HG03064 (cell line): ENCODE measurements around the gene TEAD1.

Experiments used
- ATAC-seq: cut with Tn5 transposase; IDR thresholded peaks from one replicate; pipeline ENCODE4 v1.9.1; 2021; ENCODE audit warnings: low read depth; ENCODE audit not compliant: unreplicated experiment

The TEAD1 gene

GRCh38 chr11:12827929-12828812, 153.9 kb downstream of the TEAD1 start:
- no peak for ATAC-seq

GRCh38 chr11:12829131-12829530, 154.9 kb downstream of the TEAD1 start:
- no peak for ATAC-seq

GRCh38 chr11:12829540-12830314, 155.5 kb downstream of the TEAD1 start:
- no peak for ATAC-seq

GRCh38 chr11:12831471-12832202, 157.4 kb downstream of the TEAD1 start:
- ATAC-seq: no peak

GRCh38 chr11:12832480-12833224, 158.4 kb downstream of the TEAD1 start:
- no peak for ATAC-seq

- ATAC-seq: no peak
Measured at GRCh38 chr11:12834166-12834565, 159.9 kb downstream of the TEAD1 start.

GRCh38 chr11:12834630-12835029, 160.4 kb downstream of the TEAD1 start:
- no peak for ATAC-seq

GRCh38 chr11:12835286-12835685, 161.1 kb downstream of the TEAD1 start:
- ATAC-seq: no peak

GRCh38 chr11:12838463-12839123, 164.4 kb downstream of the TEAD1 start:
- no peak for ATAC-seq

GRCh38 chr11:12840871-12841660, 166.8 kb downstream of the TEAD1 start:
- ATAC-seq: no peak

- no peak for ATAC-seq
Measured at GRCh38 chr11:12841946-12842630, 167.9 kb downstream of the TEAD1 start.

GRCh38 chr11:12842933-12843636, 168.9 kb downstream of the TEAD1 start:
- ATAC-seq: no peak

- ATAC-seq: no peak
Measured at GRCh38 chr11:12845163-12845562, 170.9 kb downstream of the TEAD1 start.

- no peak for ATAC-seq
Measured at GRCh38 chr11:12845739-12846358, 171.6 kb downstream of the TEAD1 start.

- ATAC-seq: no peak
Measured at GRCh38 chr11:12846786-12847615, 172.8 kb downstream of the TEAD1 start.

- ATAC-seq: no peak
Measured at GRCh38 chr11:12848413-12848812, 174.2 kb downstream of the TEAD1 start.

GRCh38 chr11:12853325-12853651, 179.1 kb downstream of the TEAD1 start:
- no peak for ATAC-seq
